ENCODE results near the gene RCOR2.

GRCh38 chr11:63867511-63867910 is 49.5 kb downstream of the RCOR2 start:
- TF ChIP-seq CTCF (conservative IDR thresholded peaks at IDR 0.05), result no peak
- TF ChIP-seq EZH2 (IDR thresholded peaks at IDR 0.05; ENCODE audit: low read depth), result no peak
